Epithelial cell of proximal tubule (primary cell): ENCODE measurements around the gene NELL1. TPM values are rescaled to one million over a fixed set of nuclear protein-coding genes. Genes with fewer than 3 reads are reported as not detected.
A peak's percentile ranks its signal among the peaks of the same experiment; 100 is the strongest.
"Not testable (repeated sequence)": the region's sequence is repeated elsewhere in the genome, so short reads cannot be mapped to it uniquely, and the experiment has no call there.

Experiments used
- DNase-seq: peaks from one replicate; pipeline ENCODE4 v3.0.0-alpha.2; 2011; ENCODE audit warnings: low read depth
- H3K4me3 ChIP-seq: 2 replicates; pipeline ENCODE4 v1.5.1; 2011; ENCODE audit warnings: low read depth, mild to moderate bottlenecking, low read length
- CTCF ChIP-seq: conservative IDR thresholded peaks from 2 replicates; pipeline ENCODE4 v1.5.1; 2012; ENCODE audit warnings: low read depth, mild to moderate bottlenecking, low read length
- total RNA-seq: library from RNA; depleted of rRNA; stranded (reverse); fragments of >200 nt; gene quantifications from 2 replicates; pipeline ENCODE4 v1.2.3, GENCODE V29; 2015

NELL1 gene
- total RNA-seq, 1 donor from 2014 or later: not detected

DNA sequence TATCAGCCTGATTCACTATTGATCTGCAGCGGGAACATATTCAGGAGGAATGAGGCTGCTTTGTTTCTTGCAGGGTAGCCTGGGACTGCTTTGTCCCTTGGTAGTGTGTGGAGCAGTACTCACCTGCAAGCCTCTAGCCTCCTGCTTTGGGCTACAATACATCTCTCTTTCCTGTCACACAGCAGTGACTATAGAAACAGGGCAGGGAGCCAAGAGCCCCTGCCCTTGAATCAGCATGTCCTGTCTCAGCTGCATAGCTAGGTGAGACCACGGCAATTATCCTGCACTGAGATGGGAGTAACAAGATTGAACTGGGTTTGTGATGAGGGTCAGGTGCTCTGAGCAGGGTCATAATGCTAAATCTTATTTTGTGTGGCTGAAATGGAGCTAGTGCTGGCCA is 191.9 kb downstream of the NELL1 start:
- DNase-seq: no peak
- H3K4me3 ChIP-seq: no peak overlapping the region
- TF ChIP-seq CTCF: no peak

- DNase-seq, H3K4me3 ChIP-seq: not testable (repeated sequence)
Observed at GRCh38 chr11:20862263-20862662, 192.9 kb downstream of the NELL1 start.

- H3K4me3 ChIP-seq: no peak overlapping the region
- TF ChIP-seq CTCF: no peak
Observed at GRCh38 chr11:20864628-20865027, 195.2 kb downstream of the NELL1 start.

GRCh38 chr11:20865161-20865560 is 195.8 kb downstream of the NELL1 start:
- no peak for TF ChIP-seq CTCF
- DNase-seq: no peak
- H3K4me3 ChIP-seq: no peak overlapping the region

More at GRCh38 chr11:20864628-20865027, 195.2 kb downstream of the NELL1 start:
- no peak for DNase-seq

DNA sequence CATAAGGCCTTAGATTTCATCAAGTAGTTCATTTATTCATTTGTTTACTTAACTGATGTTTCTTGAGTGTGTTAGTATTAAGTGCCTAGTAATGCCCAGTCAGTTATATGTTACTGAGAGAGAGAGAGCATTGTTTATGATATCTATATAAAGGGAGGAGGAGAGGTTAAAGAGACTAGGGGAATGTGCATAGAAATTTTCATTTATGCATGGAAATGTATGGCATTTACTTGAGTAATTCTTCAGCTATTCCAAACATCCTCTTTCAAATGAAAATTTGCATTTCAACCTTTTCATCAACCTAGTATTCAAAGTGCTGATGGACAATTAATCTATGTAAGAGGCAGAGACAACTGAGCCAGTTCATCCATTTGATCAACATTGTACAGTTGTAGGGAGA is 199.7 kb downstream of the NELL1 start:
- TF ChIP-seq CTCF: no peak
- H3K4me3 ChIP-seq: no peak overlapping the region
- DNase-seq: no peak

- peak; percentile 1 for DNase-seq
- H3K4me3 ChIP-seq: no peak overlapping the region
- peak; percentile 55 for TF ChIP-seq CTCF
Observed at GRCh38 chr11:20873054-20873453, 203.7 kb downstream of the NELL1 start.

- H3K4me3 ChIP-seq: no peak overlapping the region
- DNase-seq: no peak
- peak; percentile 13 for TF ChIP-seq CTCF
Observed at GRCh38 chr11:20874358-20874757, 205.0 kb downstream of the NELL1 start.

DNA sequence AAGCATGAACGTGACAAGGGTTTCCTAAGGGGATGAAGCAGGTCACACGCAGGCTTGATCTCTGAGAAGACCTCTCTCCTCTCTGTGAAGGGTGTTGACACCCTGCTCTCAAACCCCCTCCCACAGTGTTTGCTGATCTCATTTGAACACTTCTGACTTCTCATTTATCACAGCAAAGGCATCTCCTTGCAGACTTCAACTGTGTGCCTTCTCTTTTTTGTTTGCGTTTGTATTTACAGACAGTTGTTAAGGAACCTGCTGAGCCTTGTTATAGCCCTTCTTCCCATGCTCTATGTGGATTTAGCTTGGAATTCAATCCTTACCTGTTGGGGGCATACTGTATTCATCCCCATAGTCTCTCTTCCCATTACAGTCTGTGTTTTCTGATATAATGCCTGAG is 206.5 kb downstream of the NELL1 start:
- TF ChIP-seq CTCF: no peak
- no peak for DNase-seq
- H3K4me3 ChIP-seq: no peak overlapping the region
